ENCODE measurements around the gene NUDT1. TPM values are rescaled to one million over a fixed set of nuclear protein-coding genes. Genes with fewer than 3 reads are reported as not detected.

NUDT1 gene
- total and polyA plus RNA-seq, 2 experiments from 2014 or later: 54.5 to 163 TPM

GRCh38 chr7:2249744-2250323, 7.8 kb downstream of the NUDT1 start (continued):
- TF ChIP-seq ZNF462 (CRISPR knock-in tag; IDR thresholded peaks at IDR 0.05) (no peak), ZNF331 (CRISPR knock-in tag; IDR thresholded peaks at IDR 0.05; ENCODE audit: low read depth) (no peak), ZNF114 (CRISPR knock-in tag; IDR thresholded peaks at IDR 0.05) (no peak), NANOG (IDR thresholded peaks at IDR 0.05; ENCODE audit: borderline replicate concordance) (no peak)

- H3K4me2 ChIP-seq: no peak overlapping the region
- Mint-ChIP-seq H3K9me3 (no peaks in the 10 kb centered on the region), H3K36me3 (ENCODE audit: low read depth) (peaks cover 23% of the 10 kb centered on the region), H3K27ac (no peak overlapping the region), H3K4me1 (no peaks in the 10 kb centered on the region; the same call in 2 of the 3 replicates), H3K4me3 (no peak overlapping the region), H3K27me3 (ENCODE audit: insufficient read depth, low read depth, poor library complexity) (peaks cover 14% of the 10 kb centered on the region)
- ATAC-seq: no peak
- H3K27me3 ChIP-seq (ENCODE audit: insufficient read depth): no peaks in the 10 kb centered on the region
- H3K36me3 ChIP-seq (ENCODE audit: insufficient read depth): no peaks in the 10 kb centered on the region; the same call in 1 of the 2 replicates
- no peaks in the 10 kb centered on the region for H3K79me2 ChIP-seq (replicated peaks; ENCODE audit: insufficient read depth)
- no peaks in the 10 kb centered on the region for H3K4me1 ChIP-seq (ENCODE audit: insufficient read depth)
- H3K27ac ChIP-seq (ENCODE audit: low read depth): no peak overlapping the region
- H3K4me3 ChIP-seq: no peak overlapping the region
- no peaks in the 10 kb centered on the region; the same call in 1 of the 2 replicates for H4K20me1 ChIP-seq (replicated peaks; ENCODE audit: insufficient read depth)
- TF ChIP-seq JUNB (IDR thresholded peaks at IDR 0.05; ENCODE audit: unreplicated experiment) (no peak), CTCF (conservative IDR thresholded peaks at IDR 0.05; ENCODE audit: low read depth in 2 of 2) (no peak), EZH2 (IDR thresholded peaks at IDR 0.05; ENCODE audit: low read depth, unreplicated experiment) (no peak), ZNF462 (CRISPR knock-in tag; IDR thresholded peaks at IDR 0.05) (no peak)
- H3K9me2 ChIP-seq (ENCODE audit: insufficient read depth): no peaks in the 10 kb centered on the region
- H2AFZ ChIP-seq: no peak overlapping the region
- no peaks in the 10 kb centered on the region for H3F3A ChIP-seq (replicated peaks; ENCODE audit: low read depth)
- no peak for DNase-seq (ENCODE audit: low spot score)
Observed at GRCh38 chr7:2251381-2251780, 9.4 kb downstream of the NUDT1 start.

Data from GM23338 (cell line).